ENCODE results near the gene DNASE1L1. TPM values are rescaled to one million over a fixed set of nuclear protein-coding genes. Genes with fewer than 3 reads are reported as not detected.

The DNASE1L1 gene
- polyA plus RNA-seq, 1 of the 3 experiments (the other 2 are of a cell fraction) = 18.2 TPM

DNA sequence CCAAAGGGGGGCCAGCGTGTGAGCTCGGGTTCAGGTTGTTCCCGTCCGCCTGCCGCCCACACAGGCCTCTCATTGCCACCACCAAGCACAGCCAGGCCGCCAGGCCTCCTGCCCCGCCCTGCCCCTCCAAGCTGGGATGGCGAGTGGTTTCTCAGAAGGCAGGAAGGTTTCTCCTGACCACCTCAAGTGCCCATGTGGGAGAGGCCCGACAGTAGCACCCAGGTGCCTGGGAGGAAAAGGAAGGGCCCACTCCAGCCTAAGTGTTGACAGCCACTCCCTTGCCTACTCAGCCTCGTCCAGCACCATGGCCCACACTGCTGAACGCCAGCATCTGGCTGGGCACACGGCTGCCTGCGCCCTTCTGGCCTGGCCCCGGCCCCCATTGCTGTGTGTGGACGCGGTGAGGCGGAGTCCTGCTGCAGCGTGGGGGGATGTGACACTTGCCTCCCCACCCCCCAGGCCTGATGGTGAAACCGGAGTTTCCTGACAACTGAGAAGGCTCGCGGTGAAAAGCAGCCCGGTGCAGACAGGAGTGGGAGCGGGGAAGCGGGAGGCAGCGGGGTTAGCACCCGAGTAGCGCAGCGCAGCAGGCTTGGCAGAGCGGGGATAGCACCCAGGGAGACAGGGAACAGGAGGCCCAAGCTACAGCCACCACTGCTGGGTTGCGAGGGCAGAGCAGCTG lies 53.8 kb downstream of the DNASE1L1 start (continued):
- TF ChIP-seq, protein P1, sequence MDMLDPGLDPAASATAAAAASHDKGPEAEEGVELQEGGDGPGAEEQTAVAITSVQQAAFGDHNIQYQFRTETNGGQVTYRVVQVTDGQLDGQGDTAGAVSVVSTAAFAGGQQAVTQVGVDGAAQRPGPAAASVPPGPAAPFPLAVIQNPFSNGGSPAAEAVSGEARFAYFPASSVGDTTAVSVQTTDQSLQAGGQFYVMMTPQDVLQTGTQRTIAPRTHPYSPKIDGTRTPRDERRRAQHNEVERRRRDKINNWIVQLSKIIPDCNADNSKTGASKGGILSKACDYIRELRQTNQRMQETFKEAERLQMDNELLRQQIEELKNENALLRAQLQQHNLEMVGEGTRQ (IDR thresholded peaks at IDR 0.05; ENCODE audit: borderline replicate concordance, low read depth, low read length) = no peak

DNA sequence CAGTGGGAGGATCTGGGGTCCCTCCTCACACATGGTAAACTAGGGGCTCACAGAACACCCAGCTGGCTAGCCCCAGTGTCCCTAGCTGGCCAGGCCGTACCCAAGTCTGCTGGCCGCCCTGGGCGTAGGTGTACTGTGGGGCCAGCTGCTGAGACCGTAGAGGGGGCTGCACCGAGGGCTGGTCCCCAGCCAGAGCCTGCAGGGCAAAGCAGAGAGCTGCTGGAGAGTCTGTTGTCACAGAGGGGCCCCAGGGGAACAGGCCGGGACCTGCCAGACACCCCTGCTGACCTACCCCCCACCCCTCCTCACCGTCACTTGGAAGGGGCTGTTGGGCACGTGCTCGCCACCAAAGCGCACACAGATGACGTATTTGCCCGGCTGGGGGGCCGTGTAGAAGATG lies 54.5 kb downstream of the DNASE1L1 start:
- TF ChIP-seq GABPA (IDR thresholded peaks at IDR 0.05; ENCODE audit: low read depth) (no peak), EZH2phosphoT487 (IDR thresholded peaks at IDR 0.05; ENCODE audit: borderline replicate concordance, low read depth) (no peak), RXRA (IDR thresholded peaks at IDR 0.05; ENCODE audit: borderline replicate concordance, low read depth) (no peak), SIN3A (IDR thresholded peaks at IDR 0.05; ENCODE audit: borderline replicate concordance, low read depth, low read length) (no peak), NRF1 (IDR thresholded peaks at IDR 0.05; ENCODE audit: low read depth, low read length) (no peak)
- TF ChIP-seq, protein P2, sequence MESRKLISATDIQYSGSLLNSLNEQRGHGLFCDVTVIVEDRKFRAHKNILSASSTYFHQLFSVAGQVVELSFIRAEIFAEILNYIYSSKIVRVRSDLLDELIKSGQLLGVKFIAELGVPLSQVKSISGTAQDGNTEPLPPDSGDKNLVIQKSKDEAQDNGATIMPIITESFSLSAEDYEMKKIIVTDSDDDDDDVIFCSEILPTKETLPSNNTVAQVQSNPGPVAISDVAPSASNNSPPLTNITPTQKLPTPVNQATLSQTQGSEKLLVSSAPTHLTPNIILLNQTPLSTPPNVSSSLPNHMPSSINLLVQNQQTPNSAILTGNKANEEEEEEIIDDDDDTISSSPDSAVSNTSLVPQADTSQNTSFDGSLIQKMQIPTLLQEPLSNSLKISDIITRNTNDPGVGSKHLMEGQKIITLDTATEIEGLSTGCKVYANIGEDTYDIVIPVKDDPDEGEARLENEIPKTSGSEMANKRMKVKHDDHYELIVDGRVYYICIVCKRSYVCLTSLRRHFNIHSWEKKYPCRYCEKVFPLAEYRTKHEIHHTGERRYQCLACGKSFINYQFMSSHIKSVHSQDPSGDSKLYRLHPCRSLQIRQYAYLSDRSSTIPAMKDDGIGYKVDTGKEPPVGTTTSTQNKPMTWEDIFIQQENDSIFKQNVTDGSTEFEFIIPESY (IDR thresholded peaks at IDR 0.05; ENCODE audit: borderline replicate concordance, low read depth) = no peak
- Histone ChIP-seq H3K9me2 (no peaks in the 10 kb centered on the region), H3K27me3 (ENCODE audit: insufficient read depth) (no peaks in the 10 kb centered on the region), H3F3A (replicated peaks; ENCODE audit: insufficient read depth) (peaks cover 59% of the 10 kb centered on the region), H3K4me1 (ENCODE audit: control insufficient read depth in 1 of 2, insufficient read depth in 2 of 2, low read depth in 1 of 2, low read length in 1 of 2) (no peaks in the 10 kb centered on the region), H3K9ac (no peak overlapping the region), H4K20me1 (ENCODE audit: insufficient read depth) (peaks cover 100% of the 10 kb centered on the region), H2AFZ (ENCODE audit: low read depth) (no peak overlapping the region), H3K4me3 (ENCODE audit: low read depth in 2 of 2, low read length in 1 of 2) (no peak overlapping the region), H3K4me2 (no peak overlapping the region), H3K79me2 (ENCODE audit: insufficient read depth) (peaks cover 31% of the 10 kb centered on the region), H3K36me3 (replicated peaks in 1 of 2; ENCODE audit: control insufficient read depth in 1 of 2, insufficient read depth in 2 of 2, low read length in 1 of 2) (peaks cover 6 to 77% of the 10 kb centered on the region in 2 experiments), H3K9me3 (no peaks in the 10 kb centered on the region), H3K27ac (ENCODE audit: low read depth in 2 of 2, low read length in 1 of 2) (no peak overlapping the region)
- no peak for DNase-seq
- ChIA-PET CTCF (interaction anchor here (0.7 kb wide), 1 partner anchor 8 kb away, joined by 3 read pairs; no protein-coding TSS in a partner anchor), POLR2A (interaction anchor here (1.3 kb wide), 1 partner anchor 12 kb away, joined by 4 read pairs; no protein-coding TSS in a partner anchor)
- 48% methylated on average over 5 of the region's 13 CpGs for WGBS (ENCODE audit: low lambda C conversion rate)

DNA sequence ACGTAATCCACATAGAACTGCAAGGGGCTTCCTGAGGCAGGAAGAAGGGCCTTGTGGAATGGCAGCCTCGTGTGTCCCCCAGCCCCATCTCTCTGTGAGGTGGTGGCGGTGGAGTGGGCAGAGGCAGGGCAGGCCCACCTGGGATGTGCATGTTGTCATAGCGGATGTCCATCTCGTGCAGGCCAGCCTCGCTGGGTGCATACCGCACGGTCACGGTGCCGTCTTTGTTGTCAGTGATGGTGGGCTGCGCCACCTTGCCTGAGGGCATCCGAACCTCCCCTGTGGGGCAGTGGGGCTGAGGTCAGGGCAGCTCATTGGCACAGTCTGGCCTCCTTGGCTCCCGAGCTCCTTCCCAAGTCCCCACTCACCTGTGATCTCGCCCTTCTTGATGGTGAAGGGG lies 55.0 kb downstream of the DNASE1L1 start:
- Histone ChIP-seq H3K4me3 (ENCODE audit: low read depth in 2 of 2, low read length in 1 of 2) (no peak overlapping the region), H3K4me1 (ENCODE audit: control insufficient read depth in 1 of 2, insufficient read depth in 2 of 2, low read depth in 1 of 2, low read length in 1 of 2) (no peaks in the 10 kb centered on the region; a peak in 1 of 4 replicates), H3K36me3 (replicated peaks in 1 of 2; ENCODE audit: control insufficient read depth in 1 of 2, insufficient read depth in 2 of 2, low read length in 1 of 2) (peaks cover 6 to 77% of the 10 kb centered on the region in 2 experiments), H3K4me2 (no peak overlapping the region), H3K27ac (ENCODE audit: low read depth in 2 of 2, low read length in 1 of 2) (no peak overlapping the region), H2AFZ (ENCODE audit: low read depth) (no peak overlapping the region), H3K27me3 (ENCODE audit: insufficient read depth) (no peaks in the 10 kb centered on the region), H3K9ac (no peak overlapping the region), H3K79me2 (ENCODE audit: insufficient read depth) (peaks cover 26% of the 10 kb centered on the region), H4K20me1 (ENCODE audit: insufficient read depth) (peaks cover 100% of the 10 kb centered on the region), H3K9me3 (no peaks in the 10 kb centered on the region), H3F3A (replicated peaks; ENCODE audit: insufficient read depth) (peaks cover 59% of the 10 kb centered on the region), H3K9me2 (no peaks in the 10 kb centered on the region)
- WGBS (ENCODE audit: low lambda C conversion rate) = 66% methylated on average over 11 of the region's 14 CpGs
- no peak for DNase-seq
- POLR2A ChIA-PET = interaction anchor here (1.3 kb wide), 1 partner anchor 13 kb away, joined by 4 read pairs; no protein-coding TSS in a partner anchor
- CTCF ChIA-PET = no interaction called here
- TF ChIP-seq MXI1 (IDR thresholded peaks at IDR 0.05; ENCODE audit: low read depth, low read length) (no peak), EZH2phosphoT487 (IDR thresholded peaks at IDR 0.05; ENCODE audit: borderline replicate concordance, low read depth) (no peak), RXRA (IDR thresholded peaks at IDR 0.05; ENCODE audit: borderline replicate concordance, low read depth) (no peak), FOXM1 (IDR thresholded peaks at IDR 0.05; ENCODE audit: low read depth) (no peak)
- TF ChIP-seq, protein P3, sequence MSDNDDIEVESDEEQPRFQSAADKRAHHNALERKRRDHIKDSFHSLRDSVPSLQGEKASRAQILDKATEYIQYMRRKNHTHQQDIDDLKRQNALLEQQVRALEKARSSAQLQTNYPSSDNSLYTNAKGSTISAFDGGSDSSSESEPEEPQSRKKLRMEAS (IDR thresholded peaks at IDR 0.05; ENCODE audit: low read depth) = no peak
- TF ChIP-seq, protein P4, sequence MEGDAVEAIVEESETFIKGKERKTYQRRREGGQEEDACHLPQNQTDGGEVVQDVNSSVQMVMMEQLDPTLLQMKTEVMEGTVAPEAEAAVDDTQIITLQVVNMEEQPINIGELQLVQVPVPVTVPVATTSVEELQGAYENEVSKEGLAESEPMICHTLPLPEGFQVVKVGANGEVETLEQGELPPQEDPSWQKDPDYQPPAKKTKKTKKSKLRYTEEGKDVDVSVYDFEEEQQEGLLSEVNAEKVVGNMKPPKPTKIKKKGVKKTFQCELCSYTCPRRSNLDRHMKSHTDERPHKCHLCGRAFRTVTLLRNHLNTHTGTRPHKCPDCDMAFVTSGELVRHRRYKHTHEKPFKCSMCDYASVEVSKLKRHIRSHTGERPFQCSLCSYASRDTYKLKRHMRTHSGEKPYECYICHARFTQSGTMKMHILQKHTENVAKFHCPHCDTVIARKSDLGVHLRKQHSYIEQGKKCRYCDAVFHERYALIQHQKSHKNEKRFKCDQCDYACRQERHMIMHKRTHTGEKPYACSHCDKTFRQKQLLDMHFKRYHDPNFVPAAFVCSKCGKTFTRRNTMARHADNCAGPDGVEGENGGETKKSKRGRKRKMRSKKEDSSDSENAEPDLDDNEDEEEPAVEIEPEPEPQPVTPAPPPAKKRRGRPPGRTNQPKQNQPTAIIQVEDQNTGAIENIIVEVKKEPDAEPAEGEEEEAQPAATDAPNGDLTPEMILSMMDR (IDR thresholded peaks at IDR 0.05) = no peak
- TF ChIP-seq, protein P5, sequence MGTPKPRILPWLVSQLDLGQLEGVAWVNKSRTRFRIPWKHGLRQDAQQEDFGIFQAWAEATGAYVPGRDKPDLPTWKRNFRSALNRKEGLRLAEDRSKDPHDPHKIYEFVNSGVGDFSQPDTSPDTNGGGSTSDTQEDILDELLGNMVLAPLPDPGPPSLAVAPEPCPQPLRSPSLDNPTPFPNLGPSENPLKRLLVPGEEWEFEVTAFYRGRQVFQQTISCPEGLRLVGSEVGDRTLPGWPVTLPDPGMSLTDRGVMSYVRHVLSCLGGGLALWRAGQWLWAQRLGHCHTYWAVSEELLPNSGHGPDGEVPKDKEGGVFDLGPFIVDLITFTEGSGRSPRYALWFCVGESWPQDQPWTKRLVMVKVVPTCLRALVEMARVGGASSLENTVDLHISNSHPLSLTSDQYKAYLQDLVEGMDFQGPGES (IDR thresholded peaks at IDR 0.05; ENCODE audit: low read depth, low read length) = no peak
- TF ChIP-seq, protein P6, sequence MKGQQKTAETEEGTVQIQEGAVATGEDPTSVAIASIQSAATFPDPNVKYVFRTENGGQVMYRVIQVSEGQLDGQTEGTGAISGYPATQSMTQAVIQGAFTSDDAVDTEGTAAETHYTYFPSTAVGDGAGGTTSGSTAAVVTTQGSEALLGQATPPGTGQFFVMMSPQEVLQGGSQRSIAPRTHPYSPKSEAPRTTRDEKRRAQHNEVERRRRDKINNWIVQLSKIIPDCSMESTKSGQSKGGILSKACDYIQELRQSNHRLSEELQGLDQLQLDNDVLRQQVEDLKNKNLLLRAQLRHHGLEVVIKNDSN (IDR thresholded peaks at IDR 0.05; ENCODE audit: borderline replicate concordance, low read depth) = no peak

Measured in SK-N-SH (cell line).